Smooth muscle cell (in vitro differentiated cells): Measurements from ENCODE around the gene TMEM63C. TPM values are rescaled to one million over a fixed set of nuclear protein-coding genes. Genes with fewer than 3 reads are reported as not detected.

Experiments used
- DNase-seq: peaks from one replicate; lab custom pipeline; 2025; ENCODE audit not compliant: unreplicated experiment; lab: John Stamatoyannopoulos, UW
- H2AFZ ChIP-seq: fragments of 200-600 bp; sonication (generic); 2 replicates; pipeline ENCODE4 v1.6.0; 2016; ENCODE audit warnings: antibody characterized with exemption, low read depth, mild to moderate bottlenecking
- H3F3A ChIP-seq: fragments of 200-600 bp; sonication (generic); 2 replicates; pipeline ENCODE4 v1.6.0; 2017; ENCODE audit warnings: antibody characterized with exemption, low read depth
- H3K27ac ChIP-seq: fragments of 200-600 bp; sonication (generic); 2 replicates; pipeline ENCODE4 v1.5.1; 2016; ENCODE audit warnings: low read depth, mild to moderate bottlenecking
- H3K27me3 ChIP-seq: fragments of 200-600 bp; sonication (generic); 2 replicates; pipeline ENCODE4 v1.6.1; 2016; ENCODE audit warnings: low read depth, mild to moderate bottlenecking
- H3K36me3 ChIP-seq: fragments of 200-600 bp; sonication (generic); 2 replicates; pipeline ENCODE4 v1.5.1; 2016; ENCODE audit warnings: low read depth
- H3K4me1 ChIP-seq: fragments of 200-600 bp; sonication (generic); 2 replicates; pipeline ENCODE4 v1.5.1; 2016; ENCODE audit warnings: low read depth
- H3K4me2 ChIP-seq: fragments of 200-600 bp; sonication (generic); 2 replicates; pipeline ENCODE4 v1.6.0; 2016; ENCODE audit warnings: mild to moderate bottlenecking
- H3K4me3 ChIP-seq: fragments of 200-600 bp; sonication (generic); 2 replicates; pipeline ENCODE4 v1.5.1; 2016; ENCODE audit warnings: mild to moderate bottlenecking
- H3K79me2 ChIP-seq: fragments of 200-600 bp; sonication (generic); 2 replicates; pipeline ENCODE4 v1.6.0; 2016; ENCODE audit warnings: low read depth, mild to moderate bottlenecking
- H3K9ac ChIP-seq: fragments of 200-600 bp; sonication (generic); 2 replicates; pipeline ENCODE4 v1.6.0; 2016; ENCODE audit warnings: low read depth
- H3K9me3 ChIP-seq: fragments of 200-600 bp; sonication (generic); replicated peaks from 2 replicates; pipeline ENCODE4 v1.5.1; 2016; ENCODE audit warnings: low read depth
- H4K20me1 ChIP-seq: fragments of 200-600 bp; sonication (generic); 2 replicates; pipeline ENCODE4 v1.6.0; 2016; ENCODE audit warnings: low read depth
- WGBS: methylation state at CpG from one replicate; pipeline ENCODE4 v1.1.7; 2016; ENCODE audit warnings: low lambda C conversion rate; 5-methylcytosine and 5-hydroxymethylcytosine counted together
- polyA plus RNA-seq: library from polyadenylated mRNA; unstranded; fragments of >200 nt; fragmentation: Nextera tagmentation; extraction: Ambion mirVana; gene quantifications from 2 replicates; pipeline ENCODE4 v1.2.1, GENCODE V29; 2016
- total RNA-seq: library from RNA; depleted of rRNA; stranded (reverse); fragments of >200 nt; gene quantifications from 2 replicates; pipeline ENCODE4 v1.2.3, GENCODE V29; 2014
- TF ChIP-seq, protein P1 (sequence below): fragments of 200-600 bp; sonication (generic); IDR thresholded peaks from 2 replicates; pipeline ENCODE4 v1.5.1; 2017; ENCODE audit warnings: borderline replicate concordance, mild to moderate bottlenecking, antibody characterized with exemption; ENCODE audit not compliant: insufficient read depth, poor library complexity, severe bottlenecking

Gene TMEM63C
- total and polyA plus RNA-seq, 2 experiments from 2014 or later: 4.3 to 7.7 TPM

DNA sequence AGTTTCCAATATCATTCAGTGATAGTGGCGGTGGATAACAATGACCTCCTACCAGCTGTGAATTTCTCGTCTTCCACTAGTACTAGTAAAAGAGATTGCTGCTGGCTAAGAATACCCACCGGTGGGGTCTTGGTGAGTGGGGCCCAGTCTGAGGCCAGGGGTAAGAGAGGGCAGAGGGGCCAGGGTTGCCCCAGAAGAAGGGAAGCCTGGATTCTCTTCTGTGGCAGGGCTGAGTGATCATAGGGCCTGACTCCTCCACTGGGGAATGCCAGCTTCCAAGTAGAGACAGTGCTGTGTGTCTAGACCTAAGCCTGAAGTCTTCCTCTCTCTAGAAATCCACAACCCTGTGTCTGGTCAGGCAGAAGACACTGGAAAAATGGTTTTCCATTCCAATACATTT is 5.8 kb upstream of the TMEM63C start:
- no peak overlapping the region for H3K4me3 ChIP-seq
- 91% methylated on average over 3 of the region's 3 CpGs for WGBS

DNA sequence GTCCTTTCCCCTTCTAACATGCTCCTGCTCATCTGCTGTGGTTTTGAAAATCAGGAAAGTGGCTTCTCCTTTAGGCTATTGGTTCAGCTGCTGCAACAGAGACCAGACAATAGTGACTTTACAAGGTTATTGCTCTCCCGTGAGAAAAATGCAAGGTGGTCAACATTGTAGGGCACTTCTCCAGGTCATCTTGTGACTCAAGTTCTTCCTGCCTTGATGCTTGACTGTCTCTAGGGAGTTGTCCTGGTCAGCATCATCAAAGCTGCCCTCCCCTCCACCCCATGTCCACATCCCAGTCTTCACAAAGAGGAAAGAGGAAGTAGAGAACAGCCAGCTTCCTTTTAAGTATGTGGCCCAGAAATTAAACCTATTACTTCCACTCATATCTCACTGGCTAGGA is 3.9 kb upstream of the TMEM63C start:
- DNase-seq: no peak
- 69% methylated on average over 1 of the region's 1 CpG for WGBS
- Histone ChIP-seq H3K27ac (no peak overlapping the region), H3K4me3 (no peak overlapping the region), H3K4me1 (no peaks in the 10 kb centered on the region), H3K9me3 (no peaks in the 10 kb centered on the region), H3F3A (no peaks in the 10 kb centered on the region), H3K79me2 (no peaks in the 10 kb centered on the region), H3K9ac (no peak overlapping the region), H3K27me3 (no peaks in the 10 kb centered on the region), H3K36me3 (no peaks in the 10 kb centered on the region), H4K20me1 (no peaks in the 10 kb centered on the region), H2AFZ (no peak overlapping the region), H3K4me2 (no peak overlapping the region)
- TF ChIP-seq, protein P1, sequence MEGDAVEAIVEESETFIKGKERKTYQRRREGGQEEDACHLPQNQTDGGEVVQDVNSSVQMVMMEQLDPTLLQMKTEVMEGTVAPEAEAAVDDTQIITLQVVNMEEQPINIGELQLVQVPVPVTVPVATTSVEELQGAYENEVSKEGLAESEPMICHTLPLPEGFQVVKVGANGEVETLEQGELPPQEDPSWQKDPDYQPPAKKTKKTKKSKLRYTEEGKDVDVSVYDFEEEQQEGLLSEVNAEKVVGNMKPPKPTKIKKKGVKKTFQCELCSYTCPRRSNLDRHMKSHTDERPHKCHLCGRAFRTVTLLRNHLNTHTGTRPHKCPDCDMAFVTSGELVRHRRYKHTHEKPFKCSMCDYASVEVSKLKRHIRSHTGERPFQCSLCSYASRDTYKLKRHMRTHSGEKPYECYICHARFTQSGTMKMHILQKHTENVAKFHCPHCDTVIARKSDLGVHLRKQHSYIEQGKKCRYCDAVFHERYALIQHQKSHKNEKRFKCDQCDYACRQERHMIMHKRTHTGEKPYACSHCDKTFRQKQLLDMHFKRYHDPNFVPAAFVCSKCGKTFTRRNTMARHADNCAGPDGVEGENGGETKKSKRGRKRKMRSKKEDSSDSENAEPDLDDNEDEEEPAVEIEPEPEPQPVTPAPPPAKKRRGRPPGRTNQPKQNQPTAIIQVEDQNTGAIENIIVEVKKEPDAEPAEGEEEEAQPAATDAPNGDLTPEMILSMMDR: no peak

More for the DNA sequence above, 5.8 kb upstream of the TMEM63C start:
- TF ChIP-seq, protein P1: no peak
- H2AFZ ChIP-seq: no peak overlapping the region
- no peak for DNase-seq
- no peaks in the 10 kb centered on the region for H3K9me3 ChIP-seq
- no peaks in the 10 kb centered on the region for H3F3A ChIP-seq
- H3K9ac ChIP-seq: no peak overlapping the region
- no peaks in the 10 kb centered on the region for H3K79me2 ChIP-seq
- H3K36me3 ChIP-seq: no peaks in the 10 kb centered on the region
- no peaks in the 10 kb centered on the region for H3K4me1 ChIP-seq
- no peak overlapping the region for H3K4me2 ChIP-seq
- H3K27me3 ChIP-seq: no peaks in the 10 kb centered on the region
- H4K20me1 ChIP-seq: no peaks in the 10 kb centered on the region
- no peak overlapping the region for H3K27ac ChIP-seq

DNA sequence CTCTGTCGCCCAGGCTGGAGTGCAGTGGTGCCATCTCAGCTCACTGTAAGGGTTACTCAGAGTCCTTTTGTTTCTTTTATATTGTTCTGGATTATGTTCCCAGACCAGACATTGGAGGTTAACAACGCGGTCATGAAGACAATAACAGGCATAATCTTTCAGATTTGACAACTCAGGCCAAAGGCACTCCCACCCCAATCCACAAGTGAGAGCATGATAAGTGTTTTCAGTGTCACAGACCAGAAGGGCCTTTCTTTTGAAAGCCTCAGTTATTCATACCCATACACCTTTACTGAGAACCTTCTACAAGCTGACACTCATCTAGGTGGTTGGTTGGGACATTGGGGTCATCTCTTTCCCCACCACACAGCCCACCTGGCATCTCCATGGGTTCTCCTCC is 2.9 kb upstream of the TMEM63C start:
- no peaks in the 10 kb centered on the region for H3K27me3 ChIP-seq
- no peaks in the 10 kb centered on the region for H3K36me3 ChIP-seq
- no peaks in the 10 kb centered on the region for H3K9me3 ChIP-seq
- no peak overlapping the region for H3K4me3 ChIP-seq
- no peak overlapping the region for H3K9ac ChIP-seq
- no peak overlapping the region for H2AFZ ChIP-seq
- H4K20me1 ChIP-seq: no peaks in the 10 kb centered on the region
- 61% methylated on average over 3 of the region's 3 CpGs for WGBS
- no peak for DNase-seq
- H3K4me2 ChIP-seq: no peak overlapping the region
- H3F3A ChIP-seq: no peaks in the 10 kb centered on the region
- TF ChIP-seq, protein P1: no peak
- no peak overlapping the region for H3K27ac ChIP-seq
- no peaks in the 10 kb centered on the region for H3K4me1 ChIP-seq
- H3K79me2 ChIP-seq: no peaks in the 10 kb centered on the region
